ENCODE measurements around the gene FNDC8. TPM values are rescaled to one million over a fixed set of nuclear protein-coding genes. Genes with fewer than 3 reads are reported as not detected.

The FNDC8 gene
- total and polyA plus RNA-seq, 2 of the 8 experiments (the other 6 are each of a cell fraction or from before 2014, with no cell fraction given) = not detected

DNA sequence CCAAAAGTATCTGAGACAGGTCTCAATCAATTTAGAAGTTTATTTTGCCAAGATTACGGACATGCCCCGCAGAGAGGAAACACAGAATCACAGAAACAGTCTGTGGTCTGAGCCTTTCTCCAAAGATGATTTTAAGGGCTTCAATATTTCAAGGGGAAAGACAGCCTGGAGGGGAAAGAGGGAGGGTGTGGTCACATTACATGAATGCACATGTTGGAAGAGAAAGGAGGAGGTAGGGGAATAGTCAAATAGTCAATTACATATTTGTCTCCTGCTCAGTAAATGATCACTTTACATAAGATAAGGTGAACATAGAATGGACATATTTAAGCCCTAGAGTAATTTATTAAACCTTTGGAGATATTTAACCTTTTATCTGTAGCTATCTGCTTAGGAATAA, 38.5 kb downstream of the FNDC8 start:
- Histone ChIP-seq H2AFZ (ENCODE audit: low read length) (no peak overlapping the region), H3K4me2 (ENCODE audit: insufficient read depth in 1 of 2, low read depth in 2 of 2, low read length in 2 of 2) (no peak overlapping the region), H3K23ac (ENCODE audit: insufficient read length) (no peak overlapping the region), H2BK12ac (ENCODE audit: low read depth, low read length) (no peak overlapping the region), H4K5ac (ENCODE audit: insufficient read length, low read depth, low read length) (no peak overlapping the region), H2BK15ac (ENCODE audit: low read length) (no peak overlapping the region), H3K14ac (ENCODE audit: insufficient read length) (no peak overlapping the region), H3K36me3 (ENCODE audit: control insufficient read depth in 2 of 4, insufficient read depth in 4 of 4, low read length in 3 of 4) (no peaks in the 10 kb centered on the region), H3K79me1 (ENCODE audit: low read depth, low read length) (no peaks in the 10 kb centered on the region; the same call in none of the 2 replicates), H4K91ac (replicated peaks; ENCODE audit: insufficient read length, low read length) (no peak overlapping the region), H3K18ac (ENCODE audit: extremely low read depth, low read length) (no peak overlapping the region), H3K27me3 (replicated peaks in 1 of 4; ENCODE audit: control insufficient read depth in 3 of 4, extremely low read depth in 1 of 4, insufficient read depth in 3 of 4, low read length in 3 of 4) (no peaks in the 10 kb centered on the region), H3K79me2 (ENCODE audit: control insufficient read depth in 1 of 2, insufficient read depth in 2 of 2, low read length in 2 of 2) (no peaks in the 10 kb centered on the region), H2BK120ac (replicated peaks; ENCODE audit: low read depth, low read length) (no peak overlapping the region), H4K20me1 (replicated peaks in 1 of 2; ENCODE audit: control insufficient read depth in 1 of 2, insufficient read depth in 2 of 2, low read length in 2 of 2) (peaks cover 0 to 2% of the 10 kb centered on the region in 2 experiments), H3K9me3 (ENCODE audit: insufficient read depth in 2 of 2, low read depth in 1 of 2, low read length in 1 of 2) (no peaks in the 10 kb centered on the region), H2BK20ac (ENCODE audit: low read length) (no peak overlapping the region), H3K27ac (ENCODE audit: low read depth, low read length) (no peak overlapping the region), H3K4me3 (ENCODE audit: extremely low read depth in 1 of 4, insufficient read depth in 2 of 4, low read depth in 3 of 4, low read length in 4 of 4) (no peak overlapping the region), H4K8ac (ENCODE audit: extremely low read depth, insufficient read depth, low read length) (no peak overlapping the region), H3K56ac (replicated peaks; ENCODE audit: insufficient read length, low read depth, low read length) (no peak overlapping the region), H2AK5ac (ENCODE audit: low read depth, low read length) (no peak overlapping the region), H2BK5ac (ENCODE audit: low read depth, low read length) (no peak overlapping the region), H3K4me1 (replicated peaks in 1 of 4; ENCODE audit: control insufficient read depth in 3 of 4, insufficient read depth in 4 of 4, low read length in 3 of 4) (no peaks in the 10 kb centered on the region), H3K23me2 (ENCODE audit: low read depth, low read length) (no peaks in the 10 kb centered on the region), H3K9ac (replicated peaks in 1 of 4; ENCODE audit: extremely low read depth in 1 of 4, low read depth in 3 of 4, low read length in 3 of 4) (no peak overlapping the region), H3K4ac (replicated peaks; ENCODE audit: insufficient read length, low read depth, low read length) (no peak overlapping the region)
- FAIRE-seq = no peak
- no peak for TF ChIP-seq POU5F1 (IDR thresholded peaks at IDR 0.05; ENCODE audit: low read depth, low read length)
- no peak for TF ChIP-seq BACH1 (IDR thresholded peaks at IDR 0.05; ENCODE audit: low read length)
- TF ChIP-seq CBX8 (IDR thresholded peaks at IDR 0.05; ENCODE audit: borderline replicate concordance, low read depth, low read length) = no peak
- TF ChIP-seq SP1 (IDR thresholded peaks at IDR 0.05; ENCODE audit: low read depth, low read length) = no peak
- TF ChIP-seq, protein P1, sequence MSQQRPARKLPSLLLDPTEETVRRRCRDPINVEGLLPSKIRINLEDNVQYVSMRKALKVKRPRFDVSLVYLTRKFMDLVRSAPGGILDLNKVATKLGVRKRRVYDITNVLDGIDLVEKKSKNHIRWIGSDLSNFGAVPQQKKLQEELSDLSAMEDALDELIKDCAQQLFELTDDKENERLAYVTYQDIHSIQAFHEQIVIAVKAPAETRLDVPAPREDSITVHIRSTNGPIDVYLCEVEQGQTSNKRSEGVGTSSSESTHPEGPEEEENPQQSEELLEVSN (IDR thresholded peaks at IDR 0.05) = no peak
- TF ChIP-seq KDM1A (IDR thresholded peaks at IDR 0.05; ENCODE audit: borderline replicate concordance, low read length) = no peak
- no peak for TF ChIP-seq TAF1 (IDR thresholded peaks at IDR 0.05; ENCODE audit: low read depth, low read length)
- TF ChIP-seq PHF8 (conservative IDR thresholded peaks at IDR 0.05; ENCODE audit: low read depth, low read length) = no peak
- TF ChIP-seq ZNF274 (IDR thresholded peaks at IDR 0.05; ENCODE audit: borderline replicate concordance, extremely low read depth, low read length) = no peak
- no peak for TF ChIP-seq GTF2F1 (IDR thresholded peaks at IDR 0.05; ENCODE audit: borderline replicate concordance, low read depth, low read length)
- no peak for TF ChIP-seq YY1 (IDR thresholded peaks at IDR 0.05; ENCODE audit: low read depth, low read length)
- TF ChIP-seq POLR2AphosphoS5 (IDR thresholded peaks at IDR 0.05; ENCODE audit: low read depth, low read length) = no peak
- no peak for TF ChIP-seq TEAD4 (IDR thresholded peaks at IDR 0.05; ENCODE audit: low read depth, low read length)
- TF ChIP-seq EGR1 (IDR thresholded peaks at IDR 0.05; ENCODE audit: borderline replicate concordance, low read depth, low read length) = no peak
- TF ChIP-seq SP2 (IDR thresholded peaks at IDR 0.05; ENCODE audit: low read length) = no peak
- TF ChIP-seq ASH2L (IDR thresholded peaks at IDR 0.05; ENCODE audit: low read length) = no peak
- no peak for DNase-seq (ENCODE audit: low read depth in 1 of 2, low spot score in 2 of 2)
- POLR2A ChIA-PET (ENCODE audit: partially characterized antibody) = no interaction called here
- WGBS, 2 experiments (ENCODE audit: extremely low coverage in 1 of 2, insufficient coverage in 1 of 2, insufficient read length in 1 of 2, insufficient replicate concordance in 2 of 2, low coverage in 1 of 2, low lambda C conversion rate in 2 of 2, missing lambda C conversion rate in 1 of 2) = 81% methylated on average over 2 of the region's 2 CpGs; no CpG with 5 or more reads in 1 of the 2 experiments
- CTCF ChIA-PET (ENCODE audit: partially characterized antibody) = interaction anchor here (0.8 kb wide), 1 partner anchor 11 kb away, joined by 3 read pairs; no protein-coding TSS in a partner anchor
